H54 (cell line): ENCODE data around the gene BAHD1.

ENCODE experiments used
- DNase-seq: peaks from one replicate; pipeline ENCODE4 v3.0.0; 2011; ENCODE audit warnings: low spot score, mixed read lengths; ENCODE audit not compliant: insufficient read length
- FAIRE-seq: peaks from 3 replicates; lab custom pipeline; 2011; peaks lifted over from hg19 to GRCh38; lab: Jason Lieb, UNC
- POLR2A ChIP-seq: IDR thresholded peaks from 2 replicates; pipeline ENCODE4 v1.6.1; 2011; ENCODE audit warnings: low read depth, mild to moderate bottlenecking, low read length

BAHD1 gene

DNA sequence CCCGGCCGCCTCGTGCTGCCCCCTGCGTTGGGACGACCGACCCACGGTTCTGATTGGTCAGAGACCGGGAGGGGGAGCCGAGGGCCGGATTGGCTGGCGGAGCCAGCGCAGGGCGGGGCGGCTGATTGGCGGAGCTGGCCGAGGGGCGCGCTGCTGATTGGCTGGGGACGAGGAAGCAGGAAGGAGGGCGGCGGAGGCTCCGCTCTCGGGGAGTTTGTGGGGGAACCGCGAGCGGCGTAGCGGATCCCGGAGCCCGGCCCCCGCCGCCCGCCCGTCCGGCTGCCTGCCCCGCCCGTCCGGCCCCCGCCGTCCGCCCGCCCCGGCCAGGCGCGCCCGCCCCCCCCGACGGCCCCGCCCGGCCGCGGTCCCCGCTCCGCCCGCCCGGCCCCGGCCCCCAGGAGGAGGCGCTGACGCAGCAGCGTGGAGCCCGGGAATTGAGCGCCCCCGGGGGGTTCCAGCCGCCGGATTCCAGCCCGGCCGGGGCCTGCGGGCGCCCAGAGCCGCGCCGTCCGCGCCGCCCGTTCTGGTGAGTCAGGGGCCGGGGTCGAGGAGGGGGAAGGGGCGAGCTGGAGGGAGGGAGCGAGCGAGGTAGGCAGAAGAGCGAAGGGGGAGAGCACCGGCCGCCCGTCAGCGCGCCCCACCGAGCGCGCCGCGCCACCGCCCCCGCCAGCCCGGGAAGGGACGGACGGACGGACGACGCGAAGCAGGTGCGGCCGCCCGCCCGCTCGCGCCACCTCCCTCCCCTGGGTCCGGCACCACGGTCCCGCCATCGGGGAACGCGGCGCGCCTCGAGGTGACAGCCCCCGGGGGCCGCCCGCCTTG is at the start of gene BAHD1:
Gene BAHD1, plus strand, starts transcription at position 211 of the 822 bp plus-strand sequence. CDS start 17,512 bp downstream, outside the sequence.
- no peak for FAIRE-seq
- TF ChIP-seq POLR2A: 0 out of 2 replicates have a peak, but pooled peaks have one; percentile 24
- peak; percentile 100 for DNase-seq

DNA sequence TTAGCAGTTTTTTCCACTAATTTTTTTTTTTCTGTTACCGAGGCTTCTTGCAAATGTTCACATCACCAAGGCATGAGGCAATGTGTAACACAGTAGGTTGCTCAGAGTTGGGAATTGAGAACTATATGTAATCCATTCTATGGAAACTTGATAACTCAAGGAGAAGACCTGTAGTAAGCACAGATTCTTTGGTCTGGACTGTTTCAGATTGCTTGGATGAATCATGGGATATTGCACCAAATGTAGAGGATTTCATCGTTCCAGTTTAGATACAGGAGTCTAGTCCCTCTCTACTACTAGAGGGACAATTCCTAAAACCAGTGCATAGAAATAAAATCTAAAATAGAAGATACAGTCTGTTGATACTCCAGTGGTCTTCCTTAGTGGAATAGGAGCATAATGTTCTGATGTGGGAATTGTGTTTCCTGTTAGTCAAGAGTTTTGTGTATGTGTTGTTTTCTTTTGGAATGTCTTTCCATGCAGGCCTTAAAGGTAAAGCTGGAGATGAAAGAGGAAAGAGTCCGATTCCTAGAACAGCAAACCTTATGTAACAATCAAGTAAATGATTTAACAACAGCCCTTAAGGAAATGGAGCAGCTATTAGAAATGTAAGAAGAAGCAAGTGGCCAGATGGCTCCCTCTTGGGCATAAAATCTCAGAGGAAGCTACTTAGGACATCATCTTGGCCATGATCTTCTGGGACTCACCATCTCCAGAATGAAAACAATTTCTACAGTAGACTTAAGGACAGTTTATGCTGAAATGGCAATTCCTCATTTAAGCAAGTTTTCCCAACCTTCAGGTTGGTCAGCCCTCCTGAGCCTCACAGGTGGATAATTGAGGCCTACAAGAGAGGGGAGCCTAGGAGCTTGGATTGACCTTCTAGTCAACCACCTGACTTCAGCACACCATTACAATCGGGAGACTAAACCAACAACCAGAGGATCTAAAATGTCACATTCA is 47.5 kb upstream of the BAHD1 start:
- no peak for DNase-seq
- no peak for TF ChIP-seq POLR2A
- FAIRE-seq: no peak

DNA sequence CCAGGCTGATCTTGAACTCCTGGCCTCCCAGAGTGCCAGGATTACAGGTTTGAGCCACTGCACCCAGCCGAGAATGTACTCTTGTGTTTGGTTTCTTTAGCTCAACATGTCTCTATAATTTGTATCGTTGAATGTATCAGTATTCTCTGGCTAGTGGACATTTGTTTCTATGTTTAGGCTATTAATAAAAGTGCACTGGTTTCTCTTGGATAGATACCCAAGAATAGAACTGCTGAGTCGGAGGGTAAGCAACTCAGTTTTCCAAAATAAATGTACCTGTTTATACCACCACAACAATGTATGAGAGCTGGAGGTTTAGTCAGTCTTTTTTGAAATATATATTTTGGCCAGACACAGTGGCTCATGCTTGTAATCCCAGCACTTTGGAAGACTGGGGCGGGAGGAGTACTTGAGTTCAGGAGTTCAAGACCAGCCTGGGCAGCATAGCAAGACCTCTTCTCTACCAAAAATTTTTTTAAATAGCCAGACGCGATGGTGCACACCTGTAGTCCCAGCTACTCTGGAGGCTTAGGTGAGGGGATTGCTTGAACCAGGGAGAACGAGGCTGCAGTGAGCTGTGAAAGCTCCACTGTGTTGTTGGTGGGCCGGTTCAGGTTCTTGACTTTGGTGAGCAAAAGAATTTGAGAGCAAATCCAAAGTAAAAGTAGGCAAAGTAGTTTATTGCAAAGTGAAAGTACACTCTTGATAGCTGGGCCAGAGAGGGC is 42.9 kb upstream of the BAHD1 start:
- DNase-seq (no peak), FAIRE-seq (no peak)
- no peak for TF ChIP-seq POLR2A

DNA sequence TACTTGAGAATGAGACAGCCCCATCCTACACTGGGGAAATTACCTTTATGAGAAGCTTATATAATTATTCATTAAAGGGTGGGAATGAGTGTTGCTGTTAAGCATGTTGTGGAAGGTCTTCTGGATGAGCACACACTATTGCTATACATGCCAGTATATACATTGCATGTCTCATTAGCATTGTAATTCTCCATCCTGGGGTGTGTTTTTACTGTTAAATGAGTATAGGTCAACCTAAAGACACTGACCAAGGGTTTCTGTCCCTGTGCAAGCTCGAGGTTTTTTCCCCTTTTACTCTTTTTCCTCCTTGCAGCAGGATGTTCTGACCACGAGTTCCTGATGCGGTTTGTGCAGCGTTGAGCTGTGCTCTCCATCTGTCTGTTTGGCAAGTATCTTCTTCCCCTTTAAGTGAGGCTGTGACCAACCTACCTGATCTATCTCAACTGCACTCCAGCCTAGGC is 42.3 kb upstream of the BAHD1 start:
- DNase-seq (no peak), FAIRE-seq (no peak)
- TF ChIP-seq POLR2A: no peak

DNA sequence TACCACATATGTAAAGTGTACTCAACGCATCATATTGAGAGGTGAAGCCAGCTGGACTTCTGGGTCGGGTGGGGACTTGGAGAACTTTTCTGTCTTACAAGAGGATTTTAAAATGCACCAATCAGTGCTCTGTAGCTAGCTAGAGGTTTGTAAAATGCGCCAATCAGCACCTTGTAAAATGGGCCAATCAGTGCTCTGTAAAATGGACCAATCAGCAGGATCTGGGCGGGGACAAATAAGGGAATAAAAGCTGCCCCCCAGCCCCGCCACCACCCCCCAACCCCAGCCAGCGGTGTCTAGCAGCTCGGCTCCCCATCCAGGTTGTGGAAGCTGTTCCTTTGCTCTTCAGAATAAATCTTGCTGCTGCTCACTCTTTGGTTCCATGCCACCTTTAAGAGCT is 41.4 kb upstream of the BAHD1 start:
- TF ChIP-seq POLR2A: no peak
- DNase-seq (no peak), FAIRE-seq (no peak)

DNA sequence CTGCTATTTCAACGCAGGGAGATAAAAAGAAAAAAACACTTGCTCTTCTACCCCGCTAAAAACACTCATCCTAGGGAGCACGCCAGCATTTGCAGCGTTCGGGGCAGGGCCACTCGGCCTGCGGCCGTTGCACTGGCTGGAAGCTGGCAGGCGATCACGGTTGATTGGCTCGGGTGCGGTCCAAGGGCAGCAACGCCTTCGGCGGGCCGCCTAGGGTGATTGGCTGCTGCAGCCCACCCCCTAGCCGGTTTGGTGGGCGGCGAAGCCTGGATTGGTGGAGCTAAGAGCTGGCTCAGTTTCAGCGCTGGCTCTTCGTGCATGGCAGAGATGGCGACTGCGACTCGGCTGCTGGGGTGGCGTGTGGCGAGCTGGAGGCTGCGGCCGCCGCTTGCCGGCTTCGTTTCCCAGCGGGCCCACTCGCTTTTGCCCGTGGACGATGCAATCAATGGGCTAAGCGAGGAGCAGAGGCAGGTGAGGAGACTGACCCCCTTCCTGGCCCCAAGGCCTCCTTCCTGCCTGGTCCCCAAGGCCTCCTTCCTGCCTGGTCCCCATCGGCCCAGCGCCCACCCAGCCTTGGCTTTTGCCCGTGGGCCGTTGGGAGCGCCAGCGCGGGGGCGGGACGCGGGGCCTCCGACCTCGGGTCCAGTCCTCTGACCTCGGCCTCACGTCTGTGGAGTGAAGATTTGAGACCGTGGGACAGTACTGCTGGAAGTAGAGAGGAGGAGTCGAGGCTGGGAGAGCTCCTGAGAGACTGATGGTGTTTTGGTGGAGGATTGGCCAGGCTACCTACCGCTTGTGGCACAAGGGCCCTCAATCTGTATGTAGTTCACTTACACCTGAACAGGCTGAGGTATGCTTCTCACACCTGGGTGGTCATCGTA is 35.0 kb upstream of the BAHD1 start, which contains the start of gene IVD:
Gene IVD, plus strand, starts transcription at position 295 of the 881 bp plus-strand sequence. Its CDS starts 33 bp downstream, at position 328.
- FAIRE-seq: peak; percentile 94
- TF ChIP-seq POLR2A: peak; percentile 90

DNA sequence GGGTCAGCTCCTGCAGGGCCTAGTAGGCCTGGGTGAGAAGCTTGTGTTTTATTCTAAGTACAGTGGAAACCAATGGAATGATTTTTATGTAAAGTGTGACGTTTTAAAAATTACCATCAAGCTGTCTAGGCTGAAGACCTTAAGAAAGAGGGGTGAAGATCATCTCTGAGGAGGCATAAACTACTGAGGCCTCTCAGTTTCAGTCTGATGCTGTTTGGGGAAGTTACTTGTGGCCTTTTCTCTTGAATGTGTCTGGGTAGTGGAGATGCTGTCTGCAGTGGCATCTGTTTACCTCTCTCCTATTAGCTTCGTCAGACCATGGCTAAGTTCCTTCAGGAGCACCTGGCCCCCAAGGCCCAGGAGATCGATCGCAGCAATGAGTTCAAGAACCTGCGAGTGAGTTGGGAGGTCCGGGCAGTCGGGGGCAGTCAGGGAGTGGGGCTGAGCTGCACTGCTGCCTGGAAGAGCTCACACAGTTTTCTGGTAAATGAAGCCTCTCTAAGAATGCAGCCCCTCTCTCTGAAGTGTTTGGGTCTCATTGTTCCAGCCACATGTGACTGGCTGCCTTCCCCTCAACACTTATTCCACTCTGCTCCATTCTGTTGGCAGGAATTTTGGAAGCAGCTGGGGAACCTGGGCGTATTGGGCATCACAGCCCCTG is 33.3 kb upstream of the BAHD1 start:
- TF ChIP-seq POLR2A: no peak
- no peak for FAIRE-seq
- DNase-seq: no peak

More for the DNA sequence above, 35.0 kb upstream of the BAHD1 start, which contains the start of gene IVD:
- peak; percentile 99 for DNase-seq

DNA sequence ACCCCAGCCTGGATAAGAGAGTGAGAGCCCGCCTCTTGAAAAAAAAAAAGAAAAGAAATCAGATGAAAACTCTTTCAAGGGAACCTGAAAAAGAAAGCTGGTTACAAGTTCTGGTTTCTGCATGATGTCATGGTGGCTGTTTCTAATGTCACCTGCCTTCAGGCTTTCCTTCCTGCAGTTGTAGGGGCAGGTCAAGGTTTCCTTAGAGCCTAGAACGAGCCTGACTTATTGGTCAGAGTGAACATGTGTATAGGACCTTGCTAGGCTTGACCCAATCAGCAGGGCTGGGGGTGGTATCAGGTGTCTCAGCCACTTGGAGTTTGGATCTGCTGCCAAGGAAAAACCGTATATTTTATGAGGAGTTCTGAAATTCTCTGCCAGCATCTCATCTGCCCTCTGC is 31.4 kb upstream of the BAHD1 start:
- FAIRE-seq (no peak), DNase-seq (no peak)
- no peak for TF ChIP-seq POLR2A

DNA sequence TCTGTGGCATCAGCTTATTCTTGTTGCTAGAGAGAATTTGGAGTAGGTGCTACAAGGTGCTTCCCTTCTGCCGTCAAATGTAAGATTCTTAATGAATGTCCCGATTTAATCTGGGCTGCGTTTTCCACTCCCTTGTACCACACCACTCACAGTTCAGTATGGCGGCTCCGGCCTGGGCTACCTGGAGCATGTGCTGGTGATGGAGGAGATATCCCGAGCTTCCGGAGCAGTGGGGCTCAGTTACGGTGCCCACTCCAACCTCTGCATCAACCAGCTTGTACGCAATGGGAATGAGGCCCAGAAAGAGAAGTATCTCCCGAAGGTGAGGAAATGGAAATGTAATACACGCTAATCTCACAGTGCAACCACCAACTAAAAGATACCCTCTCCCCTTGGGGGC is 30.3 kb upstream of the BAHD1 start:
- no peak for FAIRE-seq
- TF ChIP-seq POLR2A: no peak
- no peak for DNase-seq

DNA sequence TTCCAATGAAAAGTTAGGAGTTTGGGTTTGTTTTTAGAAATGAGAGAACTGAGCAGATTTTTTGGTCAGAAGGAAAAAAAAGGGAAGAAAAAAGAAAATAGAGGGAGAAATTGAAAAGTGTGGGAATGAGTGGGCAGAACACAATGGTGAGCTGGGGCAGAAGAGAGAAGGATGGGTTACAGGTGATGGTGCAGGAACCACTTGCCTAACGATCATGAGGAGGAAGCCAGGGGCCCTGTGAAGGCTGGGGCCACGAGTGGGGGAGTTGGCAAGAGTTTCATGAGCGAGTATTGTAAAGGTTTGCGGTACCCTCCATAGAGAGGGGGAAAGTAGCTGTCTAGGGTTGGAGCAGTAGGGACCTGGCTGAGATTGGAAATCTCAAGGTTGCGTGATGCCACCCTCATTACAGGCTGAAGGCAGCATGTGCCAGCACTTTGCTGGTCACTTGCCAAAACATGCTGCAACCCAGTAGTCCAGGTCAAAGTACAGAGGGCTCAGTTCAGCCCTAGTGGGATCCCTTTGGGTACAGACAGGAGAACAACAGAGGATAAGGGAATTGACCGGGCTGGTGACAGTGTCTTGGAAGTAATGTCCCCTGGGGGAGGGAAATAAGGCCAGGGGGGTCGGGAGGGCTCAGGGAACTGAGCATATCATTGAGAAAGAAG is 28.5 kb upstream of the BAHD1 start:
- DNase-seq (no peak), FAIRE-seq (no peak)
- TF ChIP-seq POLR2A: no peak

DNA sequence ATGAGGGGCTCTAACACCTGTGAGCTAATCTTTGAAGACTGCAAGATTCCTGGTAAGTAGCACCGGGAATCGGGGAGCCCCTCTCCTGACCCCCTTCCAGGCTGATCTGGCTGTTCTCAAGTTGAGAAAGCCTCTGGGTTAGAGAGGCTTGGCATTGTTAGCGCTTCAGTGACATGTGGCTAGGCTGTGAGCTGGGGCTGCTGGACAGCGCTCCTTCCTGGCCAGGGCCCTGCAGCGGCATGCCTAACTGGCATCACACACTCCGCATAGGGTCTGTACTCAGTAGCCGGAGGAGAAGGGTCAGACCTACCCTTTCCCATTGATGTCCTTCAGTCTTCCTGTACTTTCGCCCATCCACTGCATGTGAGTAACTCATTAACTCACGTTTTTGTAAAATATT is 27.7 kb upstream of the BAHD1 start:
- FAIRE-seq: no peak
- no peak for DNase-seq
- no peak for TF ChIP-seq POLR2A
